NCI-H1930 (cell line): ENCODE results near the gene CHST12.
"Not testable (repeated sequence)": the region's sequence is repeated elsewhere in the genome, so short reads cannot be mapped to it uniquely, and the experiment has no call there.

ENCODE experiments used
- DNase-seq, 2 experiments: peaks; one replicate each; lab custom pipeline; 2025; lab: John Stamatoyannopoulos, UW

The CHST12 gene

GRCh38 chr7:2460641-2461040, 57.2 kb downstream of the CHST12 start:
- DNase-seq, result no peak

GRCh38 chr7:2461268-2462026, 58.0 kb downstream of the CHST12 start:
- DNase-seq, result no peak

GRCh38 chr7:2462731-2463130, 59.3 kb downstream of the CHST12 start:
- no peak for DNase-seq

GRCh38 chr7:2465928-2466327, 62.5 kb downstream of the CHST12 start:
- no peak for DNase-seq

- DNase-seq, result no peak
Observed at GRCh38 chr7:2466675-2467074, 63.3 kb downstream of the CHST12 start.

GRCh38 chr7:2468227-2468626, 64.8 kb downstream of the CHST12 start:
- DNase-seq, result no peak

- DNase-seq, result not testable (repeated sequence)
Observed at GRCh38 chr7:2469460-2470203, 66.2 kb downstream of the CHST12 start.

- DNase-seq, result no peak
Observed at GRCh38 chr7:2470204-2471021, 67.0 kb downstream of the CHST12 start.

- no peak for DNase-seq
Observed at GRCh38 chr7:2471022-2471329, 67.6 kb downstream of the CHST12 start.

GRCh38 chr7:2471396-2471795, 68.0 kb downstream of the CHST12 start:
- no peak for DNase-seq

- no peak for DNase-seq
Observed at GRCh38 chr7:2472739-2473138, 69.3 kb downstream of the CHST12 start.

GRCh38 chr7:2473496-2474180, 70.2 kb downstream of the CHST12 start:
- no peak for DNase-seq

- no peak for DNase-seq
Observed at GRCh38 chr7:2474224-2474623, 70.8 kb downstream of the CHST12 start.

GRCh38 chr7:2474813-2475677, 71.6 kb downstream of the CHST12 start:
- no peak for DNase-seq

- no peak for DNase-seq
Observed at GRCh38 chr7:2475678-2476015, 72.2 kb downstream of the CHST12 start.

GRCh38 chr7:2476298-2476697, 72.9 kb downstream of the CHST12 start, which contains the start of gene GRIFIN:
Gene GRIFIN, minus strand, starts transcription at chr7:2476398. Its CDS starts 15 bp downstream, at chr7:2476383.
- DNase-seq, result no peak

- DNase-seq, result no peak
Observed at GRCh38 chr7:2476776-2477446, 73.5 kb downstream of the CHST12 start.

- peak in 1 of 2 experiments; percentile 6 for DNase-seq
Observed at GRCh38 chr7:2477447-2478398, 74.3 kb downstream of the CHST12 start.

- no peak for DNase-seq
Observed at GRCh38 chr7:2478399-2478785, 75.0 kb downstream of the CHST12 start.
